Measurements from ENCODE around the gene PIN4.

The PIN4 gene

GRCh38 chrX:72181178-72182125 is at the start of gene PIN4:
TSS of gene PIN4 (plus strand) at chrX:72181757. CDS start at chrX:72181786, 29 bp downstream.
- H3K27ac ChIP-seq (ENCODE audit: low read length) = peak within 1 kb of the TSS; percentile 71
- peaks cover 0 to 3% of the 10 kb centered on the region in 2 donors for H3K27me3 ChIP-seq (ENCODE audit: control insufficient read depth in 1 of 2, insufficient read depth in 2 of 2, low read length in 2 of 2)
- no peaks in the 10 kb centered on the region for H3K9me3 ChIP-seq (ENCODE audit: control insufficient read depth in 2 of 2, low read length in 2 of 2)
- peak within 1 kb of the TSS; percentile 79 to 91 for H3K9ac ChIP-seq (ENCODE audit: low read length in 2 of 2)
- H3K4me3 ChIP-seq (ENCODE audit: low read length in 2 of 2) = peak within 1 kb of the TSS; percentile 73 to 79
- H3K36me3 ChIP-seq (ENCODE audit: control insufficient read depth in 2 of 2, insufficient read depth in 2 of 2, low read length in 2 of 2) = no peaks in the 10 kb centered on the region
- peaks cover 15% of the 10 kb centered on the region for H3K4me1 ChIP-seq (ENCODE audit: control insufficient read depth, insufficient read depth, low read length)

DNA sequence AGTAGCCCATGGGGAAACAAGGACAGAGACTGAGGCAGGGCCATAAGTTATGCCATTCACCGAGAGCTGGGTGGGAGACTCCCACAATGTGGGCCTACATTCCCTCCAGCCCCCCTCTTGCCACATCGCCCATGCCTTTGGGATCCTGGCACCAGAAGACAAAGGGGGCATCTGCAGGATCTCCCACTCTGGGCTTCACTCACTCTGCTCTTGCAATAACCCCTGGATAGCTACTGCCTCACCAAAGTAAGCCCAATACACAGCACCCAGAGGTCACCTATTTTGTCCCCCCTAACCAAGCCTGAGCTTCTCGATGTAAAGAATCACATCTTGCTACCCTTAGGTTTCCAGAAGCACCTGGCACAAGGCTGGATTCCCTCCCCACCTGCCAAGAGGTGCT is 49.1 kb upstream of the PIN4 start:
- Histone ChIP-seq H3K9me3 (ENCODE audit: control insufficient read depth in 2 of 2, low read length in 2 of 2) (no peaks in the 10 kb centered on the region), H3K27ac (ENCODE audit: low read length) (peak overlapping the region; percentile 46), H3K4me1 (ENCODE audit: control insufficient read depth, insufficient read depth, low read length) (peaks cover 14% of the 10 kb centered on the region), H3K4me3 (ENCODE audit: low read length in 2 of 2) (peak overlapping the region; percentile 27 to 71), H3K27me3 (ENCODE audit: control insufficient read depth in 1 of 2, insufficient read depth in 2 of 2, low read length in 2 of 2) (peaks cover 0 to 32% of the 10 kb centered on the region in 2 donors), H3K36me3 (ENCODE audit: control insufficient read depth in 2 of 2, insufficient read depth in 2 of 2, low read length in 2 of 2) (peaks cover 0 to 5% of the 10 kb centered on the region in 2 donors), H3K9ac (ENCODE audit: low read length in 2 of 2) (peak overlapping the region; percentile 21 to 37)

- peaks cover 10% of the 10 kb centered on the region for H3K4me1 ChIP-seq (ENCODE audit: control insufficient read depth, insufficient read depth, low read length)
- peaks cover 0 to 30% of the 10 kb centered on the region in 2 donors for H3K27me3 ChIP-seq (ENCODE audit: control insufficient read depth in 1 of 2, insufficient read depth in 2 of 2, low read length in 2 of 2)
- H3K9me3 ChIP-seq (ENCODE audit: control insufficient read depth in 2 of 2, low read length in 2 of 2) = no peaks in the 10 kb centered on the region
- H3K9ac ChIP-seq (ENCODE audit: low read length in 2 of 2) = no peak overlapping the region
- no peak overlapping the region for H3K4me3 ChIP-seq (ENCODE audit: low read length in 2 of 2)
- H3K27ac ChIP-seq (ENCODE audit: low read length) = no peak overlapping the region
- H3K36me3 ChIP-seq (ENCODE audit: control insufficient read depth in 2 of 2, insufficient read depth in 2 of 2, low read length in 2 of 2) = peaks cover 6 to 9% of the 10 kb centered on the region in 2 donors
These were observed 47.6 kb upstream of the PIN4 start for GRCh38 chrX:72133851-72134546.

DNA sequence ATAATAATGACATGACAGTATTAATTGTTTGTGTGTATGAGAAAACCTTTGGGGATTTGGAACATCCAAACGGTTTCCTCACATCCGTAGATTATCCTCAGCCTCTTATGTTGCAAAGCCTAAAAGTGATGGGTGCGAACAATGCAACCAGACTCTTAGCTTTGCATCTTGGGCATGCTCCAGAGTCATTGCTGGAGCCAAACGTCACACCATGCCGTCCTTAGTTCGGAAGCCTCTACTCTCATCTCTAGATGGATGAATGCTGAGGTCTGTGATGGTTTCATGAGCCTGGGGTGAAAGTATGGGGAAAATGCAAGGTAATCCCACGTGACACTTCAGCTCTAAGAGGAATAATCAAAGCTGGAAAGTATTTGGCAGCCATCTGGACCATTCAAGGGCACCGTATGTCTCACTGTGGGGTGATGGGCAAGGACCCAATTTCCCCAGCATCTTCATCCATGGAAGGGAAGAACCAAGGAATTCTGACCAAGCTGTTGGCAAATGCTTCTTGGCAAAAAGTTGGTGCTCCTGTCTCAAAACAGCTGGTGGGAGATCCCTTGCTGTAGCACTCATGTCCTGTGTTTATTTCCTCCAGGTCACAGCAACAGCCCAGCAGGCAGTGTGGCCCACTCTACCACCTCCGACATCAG is 43.6 kb upstream of the PIN4 start:
- Histone ChIP-seq H3K4me1 (ENCODE audit: control insufficient read depth, insufficient read depth, low read length) (no peaks in the 10 kb centered on the region), H3K27ac (ENCODE audit: low read length) (no peak overlapping the region), H3K9me3 (ENCODE audit: control insufficient read depth in 2 of 2, low read length in 2 of 2) (no peaks in the 10 kb centered on the region), H3K36me3 (ENCODE audit: control insufficient read depth in 2 of 2, insufficient read depth in 2 of 2, low read length in 2 of 2) (peaks cover 18 to 20% of the 10 kb centered on the region in 2 donors), H3K9ac (ENCODE audit: low read length in 2 of 2) (no peak overlapping the region), H3K4me3 (ENCODE audit: low read length in 2 of 2) (no peak overlapping the region), H3K27me3 (ENCODE audit: control insufficient read depth in 1 of 2, insufficient read depth in 2 of 2, low read length in 2 of 2) (peaks cover 0 to 26% of the 10 kb centered on the region in 2 donors)

GRCh38 chrX:72139538-72139937 is 42.0 kb upstream of the PIN4 start:
- Histone ChIP-seq H3K36me3 (ENCODE audit: control insufficient read depth in 2 of 2, insufficient read depth in 2 of 2, low read length in 2 of 2) (peaks cover 18 to 25% of the 10 kb centered on the region in 2 donors), H3K9me3 (ENCODE audit: control insufficient read depth in 2 of 2, low read length in 2 of 2) (no peaks in the 10 kb centered on the region)

DNA sequence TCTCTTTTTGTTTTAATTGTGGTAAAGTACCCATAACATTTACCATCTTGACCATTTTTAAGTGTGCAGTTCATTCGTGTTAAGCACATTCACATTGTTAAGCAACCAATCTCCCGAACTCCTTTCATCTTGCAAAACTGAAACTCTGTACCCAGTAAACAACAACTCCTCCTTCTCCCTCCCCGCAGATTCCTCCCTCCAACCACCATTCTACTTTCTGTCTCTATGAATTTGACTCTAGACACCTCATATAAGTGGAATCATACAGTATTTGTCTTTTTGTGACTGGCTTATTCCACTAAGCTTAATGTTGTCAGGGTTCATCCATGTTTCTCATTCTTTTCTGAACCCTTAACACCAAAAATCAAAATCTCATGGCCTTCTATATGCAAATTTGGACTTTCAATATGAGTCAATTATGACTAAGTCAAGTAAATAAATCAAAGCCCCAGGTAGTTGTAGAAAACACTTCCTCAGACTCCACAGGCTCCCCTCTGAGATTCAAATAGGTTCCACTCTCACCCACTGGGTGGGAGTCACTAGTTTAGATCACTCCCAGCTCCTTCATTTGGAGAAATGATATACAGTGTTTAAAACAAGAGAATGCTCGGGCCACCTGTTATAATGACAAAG is 40.1 kb upstream of the PIN4 start:
- no peaks in the 10 kb centered on the region for H3K9me3 ChIP-seq (ENCODE audit: control insufficient read depth in 2 of 2, low read length in 2 of 2)
- no peak overlapping the region for H3K27ac ChIP-seq (ENCODE audit: low read length)
- no peak overlapping the region for H3K9ac ChIP-seq (ENCODE audit: low read length in 2 of 2)
- peaks cover 0 to 23% of the 10 kb centered on the region in 2 donors for H3K27me3 ChIP-seq (ENCODE audit: control insufficient read depth in 1 of 2, insufficient read depth in 2 of 2, low read length in 2 of 2)
- H3K4me3 ChIP-seq (ENCODE audit: low read length in 2 of 2) = no peak overlapping the region
- H3K4me1 ChIP-seq (ENCODE audit: control insufficient read depth, insufficient read depth, low read length) = peaks cover 3% of the 10 kb centered on the region
- peaks cover 18 to 25% of the 10 kb centered on the region in 2 donors for H3K36me3 ChIP-seq (ENCODE audit: control insufficient read depth in 2 of 2, insufficient read depth in 2 of 2, low read length in 2 of 2)

More at GRCh38 chrX:72139538-72139937, 42.0 kb upstream of the PIN4 start:
- Histone ChIP-seq H3K27ac (ENCODE audit: low read length) (no peak overlapping the region), H3K27me3 (ENCODE audit: control insufficient read depth in 1 of 2, insufficient read depth in 2 of 2, low read length in 2 of 2) (peaks cover 0 to 24% of the 10 kb centered on the region in 2 donors), H3K9ac (ENCODE audit: low read length in 2 of 2) (no peak overlapping the region), H3K4me1 (ENCODE audit: control insufficient read depth, insufficient read depth, low read length) (peaks cover 3% of the 10 kb centered on the region), H3K4me3 (ENCODE audit: low read length in 2 of 2) (no peak overlapping the region)

DNA sequence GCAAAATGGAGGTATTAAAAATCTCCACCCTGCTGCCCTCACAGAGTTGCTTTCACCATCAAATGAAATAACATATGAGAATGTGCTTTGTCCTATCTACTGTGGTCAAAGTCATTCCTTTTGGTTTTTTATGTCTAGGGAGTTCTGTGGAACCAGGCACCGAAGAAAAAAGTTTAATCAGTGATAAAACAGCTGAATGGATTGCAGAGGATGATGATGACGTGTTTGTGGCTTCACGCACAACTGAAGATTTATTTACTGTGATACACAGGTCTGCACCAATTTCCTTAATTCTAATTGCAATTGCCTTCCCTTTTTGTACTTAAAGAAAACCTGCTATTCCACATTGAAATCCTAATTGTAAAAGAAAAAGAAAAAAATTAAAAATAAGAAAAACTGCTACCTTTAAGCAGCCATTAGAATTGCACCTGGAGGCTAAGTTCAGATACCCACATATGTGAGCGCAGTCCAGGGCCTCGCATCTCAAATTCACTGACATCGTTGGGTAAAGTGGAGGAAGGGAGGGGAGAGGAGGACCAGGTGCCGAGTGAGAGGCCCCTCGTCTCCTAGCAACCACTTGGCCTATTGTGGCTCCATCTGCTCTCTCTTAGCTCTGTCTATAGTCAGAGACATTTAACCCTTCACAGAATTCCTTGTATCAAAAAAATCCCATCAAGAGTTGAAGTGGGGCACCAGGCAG is 39.3 kb upstream of the PIN4 start:
- no peak overlapping the region for H3K27ac ChIP-seq (ENCODE audit: low read length)
- peaks cover 14 to 25% of the 10 kb centered on the region in 2 donors for H3K36me3 ChIP-seq (ENCODE audit: control insufficient read depth in 2 of 2, insufficient read depth in 2 of 2, low read length in 2 of 2)
- no peak overlapping the region for H3K9ac ChIP-seq (ENCODE audit: low read length in 2 of 2)

GRCh38 chrX:72142794-72143608 is 38.6 kb upstream of the PIN4 start:
- no peak overlapping the region for H3K27ac ChIP-seq (ENCODE audit: low read length)
- no peaks in the 10 kb centered on the region for H3K9me3 ChIP-seq (ENCODE audit: control insufficient read depth in 2 of 2, low read length in 2 of 2)
- no peak overlapping the region for H3K4me3 ChIP-seq (ENCODE audit: low read length in 2 of 2)
- H3K27me3 ChIP-seq (ENCODE audit: control insufficient read depth in 1 of 2, insufficient read depth in 2 of 2, low read length in 2 of 2) = peaks cover 0 to 20% of the 10 kb centered on the region in 2 donors
- no peak overlapping the region for H3K9ac ChIP-seq (ENCODE audit: low read length in 2 of 2)
- H3K4me1 ChIP-seq (ENCODE audit: control insufficient read depth, insufficient read depth, low read length) = peaks cover 3% of the 10 kb centered on the region
- peaks cover 13 to 24% of the 10 kb centered on the region in 2 donors for H3K36me3 ChIP-seq (ENCODE audit: control insufficient read depth in 2 of 2, insufficient read depth in 2 of 2, low read length in 2 of 2)

More for the DNA sequence above, 39.3 kb upstream of the PIN4 start:
- Histone ChIP-seq H3K9me3 (ENCODE audit: control insufficient read depth in 2 of 2, low read length in 2 of 2) (no peaks in the 10 kb centered on the region), H3K27me3 (ENCODE audit: control insufficient read depth in 1 of 2, insufficient read depth in 2 of 2, low read length in 2 of 2) (peaks cover 0 to 25% of the 10 kb centered on the region in 2 donors), H3K4me1 (ENCODE audit: control insufficient read depth, insufficient read depth, low read length) (peaks cover 3% of the 10 kb centered on the region), H3K4me3 (ENCODE audit: low read length in 2 of 2) (no peak overlapping the region)

- peaks cover 11 to 22% of the 10 kb centered on the region in 2 donors for H3K36me3 ChIP-seq (ENCODE audit: control insufficient read depth in 2 of 2, insufficient read depth in 2 of 2, low read length in 2 of 2)
- no peaks in the 10 kb centered on the region for H3K9me3 ChIP-seq (ENCODE audit: control insufficient read depth in 2 of 2, low read length in 2 of 2)
- peaks cover 3% of the 10 kb centered on the region for H3K4me1 ChIP-seq (ENCODE audit: control insufficient read depth, insufficient read depth, low read length)
- H3K4me3 ChIP-seq (ENCODE audit: low read length in 2 of 2) = no peak overlapping the region
- H3K27me3 ChIP-seq (ENCODE audit: control insufficient read depth in 1 of 2, insufficient read depth in 2 of 2, low read length in 2 of 2) = peaks cover 0 to 20% of the 10 kb centered on the region in 2 donors
- H3K9ac ChIP-seq (ENCODE audit: low read length in 2 of 2) = no peak overlapping the region
- H3K27ac ChIP-seq (ENCODE audit: low read length) = no peak overlapping the region
These were observed 38.0 kb upstream of the PIN4 start for GRCh38 chrX:72143609-72143907.
